Ishikawa (cell line): Measurements from ENCODE around the gene THRB.

Source experiments
- CEBPB ChIP-seq: IDR thresholded peaks from 2 replicates; pipeline ENCODE4 v1.6.1; 2012
- CREB1 ChIP-seq: IDR thresholded peaks from 2 replicates; pipeline ENCODE4 v1.6.1; 2012; ENCODE audit warnings: low read depth
- EGR1 ChIP-seq: IDR thresholded peaks from 2 replicates; pipeline ENCODE4 v1.6.1; 2012
- EP300 ChIP-seq: IDR thresholded peaks from 2 replicates; pipeline ENCODE4 v1.6.1; 2012; ENCODE audit warnings: borderline replicate concordance
- FOXM1 ChIP-seq: IDR thresholded peaks from 2 replicates; pipeline ENCODE4 v1.6.1; 2012; ENCODE audit warnings: low read depth, borderline replicate concordance
- NFIC ChIP-seq: IDR thresholded peaks from 2 replicates; pipeline ENCODE4 v1.6.1; 2012
- RAD21 ChIP-seq: IDR thresholded peaks from 2 replicates; pipeline ENCODE4 v1.6.1; 2012; ENCODE audit warnings: low read depth
- REST ChIP-seq: IDR thresholded peaks from 2 replicates; pipeline ENCODE4 v1.6.1; 2012; ENCODE audit warnings: low read depth, mild to moderate bottlenecking
- TAF1 ChIP-seq: IDR thresholded peaks from 2 replicates; pipeline ENCODE4 v1.6.1; 2012; ENCODE audit warnings: low read depth, mild to moderate bottlenecking
- TCF12 ChIP-seq: IDR thresholded peaks from 2 replicates; pipeline ENCODE4 v1.6.1; 2012; ENCODE audit warnings: low read depth
- TEAD4 ChIP-seq: IDR thresholded peaks from 2 replicates; pipeline ENCODE4 v1.6.1; 2012
- YY1 ChIP-seq: IDR thresholded peaks from 2 replicates; pipeline ENCODE4 v1.6.1; 2012; ENCODE audit warnings: low read depth
- ZBTB7A ChIP-seq: IDR thresholded peaks from 2 replicates; pipeline ENCODE4 v1.6.1; 2012; ENCODE audit warnings: low read depth
- TF ChIP-seq, protein P1 (sequence below): IDR thresholded peaks from 2 replicates; pipeline ENCODE4 v1.6.1; 2012
- TF ChIP-seq, protein P2 (sequence below): IDR thresholded peaks from 2 replicates; pipeline ENCODE4 v1.6.1; 2012

The THRB gene

GRCh38 chr3:24419067-24419791 lies 75.4 kb downstream of the THRB start:
- TF ChIP-seq CREB1 = no peak
- no peak for TF ChIP-seq CEBPB
- TF ChIP-seq, protein P1, sequence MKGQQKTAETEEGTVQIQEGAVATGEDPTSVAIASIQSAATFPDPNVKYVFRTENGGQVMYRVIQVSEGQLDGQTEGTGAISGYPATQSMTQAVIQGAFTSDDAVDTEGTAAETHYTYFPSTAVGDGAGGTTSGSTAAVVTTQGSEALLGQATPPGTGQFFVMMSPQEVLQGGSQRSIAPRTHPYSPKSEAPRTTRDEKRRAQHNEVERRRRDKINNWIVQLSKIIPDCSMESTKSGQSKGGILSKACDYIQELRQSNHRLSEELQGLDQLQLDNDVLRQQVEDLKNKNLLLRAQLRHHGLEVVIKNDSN = no peak
- TF ChIP-seq EP300 = no peak

GRCh38 chr3:24417730-24418129 lies 76.9 kb downstream of the THRB start:
- TF ChIP-seq REST (no peak), FOXM1 (no peak), EGR1 (no peak), NFIC (no peak), TAF1 (no peak), CREB1 (no peak), RAD21 (no peak), ZBTB7A (no peak), TCF12 (no peak), YY1 (no peak), TEAD4 (no peak), CEBPB (no peak), EP300 (no peak)
- TF ChIP-seq, protein P2, sequence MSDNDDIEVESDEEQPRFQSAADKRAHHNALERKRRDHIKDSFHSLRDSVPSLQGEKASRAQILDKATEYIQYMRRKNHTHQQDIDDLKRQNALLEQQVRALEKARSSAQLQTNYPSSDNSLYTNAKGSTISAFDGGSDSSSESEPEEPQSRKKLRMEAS = no peak
- TF ChIP-seq, protein P1 = no peak

GRCh38 chr3:24416224-24416623 lies 78.4 kb downstream of the THRB start:
- TF ChIP-seq CREB1 = no peak
- TF ChIP-seq, protein P1 = no peak
- TF ChIP-seq EP300 = no peak
- no peak for TF ChIP-seq REST
- TF ChIP-seq TCF12 = no peak
- TF ChIP-seq RAD21 = no peak
- TF ChIP-seq, protein P2 = no peak
- no peak for TF ChIP-seq ZBTB7A
- no peak for TF ChIP-seq TEAD4
- no peak for TF ChIP-seq CEBPB
- no peak for TF ChIP-seq TAF1
- no peak for TF ChIP-seq YY1
- no peak for TF ChIP-seq EGR1
- TF ChIP-seq NFIC = no peak
- no peak for TF ChIP-seq FOXM1

DNA sequence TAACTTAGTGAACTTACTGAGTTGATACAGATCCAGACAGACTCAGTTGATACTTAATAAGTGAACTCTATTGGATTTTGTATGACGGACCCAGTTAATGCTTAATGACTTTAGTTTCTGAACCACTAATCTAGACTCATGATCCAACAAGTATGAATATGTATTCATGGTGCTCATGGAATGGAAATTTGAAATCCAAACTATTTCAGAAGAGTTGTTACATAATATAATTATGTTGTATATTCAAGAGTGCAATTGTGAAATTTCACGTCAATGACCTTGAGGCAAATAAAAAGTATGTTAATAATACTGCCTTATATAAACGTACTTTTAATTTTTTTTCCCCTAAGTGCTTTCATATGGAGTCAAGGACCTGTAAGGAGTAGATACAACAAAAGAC lies 78.8 kb downstream of the THRB start:
- TF ChIP-seq ZBTB7A (no peak), EGR1 (no peak), EP300 (no peak), RAD21 (no peak), TEAD4 (no peak), FOXM1 (no peak), REST (no peak), CREB1 (no peak), TAF1 (no peak), CEBPB (no peak), YY1 (no peak), NFIC (no peak)
- TF ChIP-seq, protein P2 = no peak
- TF ChIP-seq, protein P1 = no peak
